Stimulated activated CD4-positive, alpha-beta T cell treated with anti-CD3 and anti-CD28 coated beads, Interleukin-2, amount 100 ng/mL, for 24 hours (primary cell): ENCODE data around the gene TTC7B.
A peak's percentile ranks its signal among the peaks of the same experiment; 100 is the strongest.

ENCODE experiments used
- DNase-seq, 2 donors: peaks; one replicate each; pipeline ENCODE4 v3.0.0-alpha.2; 2020

TTC7B gene

GRCh38 chr14:90665321-90666000 is 150.8 kb downstream of the TTC7B start:
- no peak for DNase-seq

- no peak for DNase-seq
Observed at GRCh38 chr14:90664911-90665310, 151.3 kb downstream of the TTC7B start.

GRCh38 chr14:90663680-90664079 is 152.6 kb downstream of the TTC7B start:
- no peak for DNase-seq

- DNase-seq: no peak
Observed at GRCh38 chr14:90663140-90663539, 153.1 kb downstream of the TTC7B start.

- no peak for DNase-seq
Observed at GRCh38 chr14:90661866-90662265, 154.4 kb downstream of the TTC7B start.

- DNase-seq: no peak
Observed at GRCh38 chr14:90660865-90661570, 155.2 kb downstream of the TTC7B start.

- no peak for DNase-seq
Observed at GRCh38 chr14:90659156-90659555, 157.1 kb downstream of the TTC7B start.

- DNase-seq: peak in 1 of 2 donors; percentile 18
Observed at GRCh38 chr14:90658541-90658967, 157.7 kb downstream of the TTC7B start.

GRCh38 chr14:90656973-90657372 is 159.3 kb downstream of the TTC7B start:
- DNase-seq: no peak

- DNase-seq: no peak
Observed at GRCh38 chr14:90655829-90656228, 160.4 kb downstream of the TTC7B start.

- no peak for DNase-seq
Observed at GRCh38 chr14:90654831-90655276, 161.4 kb downstream of the TTC7B start.

- DNase-seq: no peak
Observed at GRCh38 chr14:90652626-90653025, 163.6 kb downstream of the TTC7B start.

- no peak for DNase-seq
Observed at GRCh38 chr14:90651976-90652560, 164.2 kb downstream of the TTC7B start.

GRCh38 chr14:90651271-90651804 is 164.9 kb downstream of the TTC7B start:
- DNase-seq: no peak

GRCh38 chr14:90649557-90650135 is 166.6 kb downstream of the TTC7B start:
- no peak for DNase-seq

GRCh38 chr14:90649083-90649482 is 167.1 kb downstream of the TTC7B start:
- DNase-seq: no peak

- no peak for DNase-seq
Observed at GRCh38 chr14:90648421-90648820, 167.8 kb downstream of the TTC7B start.

- DNase-seq: no peak
Observed at GRCh38 chr14:90647473-90648005, 168.7 kb downstream of the TTC7B start.

GRCh38 chr14:90645842-90646443 is 170.3 kb downstream of the TTC7B start:
- no peak for DNase-seq

GRCh38 chr14:90644882-90645281 is 171.3 kb downstream of the TTC7B start:
- DNase-seq: no peak

- no peak for DNase-seq
Observed at GRCh38 chr14:90643982-90644670, 172.1 kb downstream of the TTC7B start.

GRCh38 chr14:90642244-90642717 is 173.9 kb downstream of the TTC7B start:
- no peak for DNase-seq
